Esophagus (tissue), 2 donors: ENCODE data around the gene AMDHD2. TPM values are rescaled to one million over a fixed set of nuclear protein-coding genes. Genes with fewer than 3 reads are reported as not detected.

ENCODE experiments used
- H3K27ac ChIP-seq, 2 donors: one replicate each; pipeline ENCODE4 v1.5.1; 2013; ENCODE audit warnings: low read depth in 2 of 2, mild to moderate bottlenecking in 2 of 2, inconsistent platforms in 1 of 2, low read length in 1 of 2, moderate library complexity in 1 of 2
- H3K27me3 ChIP-seq, 2 donors: one replicate each; pipeline ENCODE4 v1.6.1; 2013; ENCODE audit warnings: low read length in 2 of 2, control low read depth in 1 of 2, mild to moderate bottlenecking in 1 of 2; ENCODE audit not compliant: insufficient read depth in 2 of 2, control insufficient read depth in 1 of 2
- H3K36me3 ChIP-seq, 2 donors: one replicate each; pipeline ENCODE4 v1.6.1; 2013; ENCODE audit warnings: low read length in 1 of 2; ENCODE audit not compliant: control insufficient read depth in 2 of 2, insufficient read depth in 2 of 2
- H3K4me1 ChIP-seq, 2 donors: one replicate each; pipeline ENCODE4 v1.6.1; 2013; ENCODE audit warnings: low read length in 1 of 2; ENCODE audit not compliant: control insufficient read depth in 2 of 2, insufficient read depth in 2 of 2
- H3K4me3 ChIP-seq, 2 donors: one replicate each; pipeline ENCODE4 v1.5.1; 2013; ENCODE audit warnings: low read length in 2 of 2, mild to moderate bottlenecking in 2 of 2, low read depth in 1 of 2, moderate library complexity in 1 of 2
- H3K9me3 ChIP-seq, 2 donors: one replicate each; pipeline ENCODE4 v1.6.1; 2013; ENCODE audit warnings: mild to moderate bottlenecking in 2 of 2, low read depth in 1 of 2, low read length in 1 of 2, moderate library complexity in 1 of 2; ENCODE audit not compliant: control insufficient read depth in 2 of 2, insufficient read depth in 1 of 2
- WGBS, 2 donors: extraction: QIAGEN DNeasy Blood & Tissue Kit; methylation state at CpG; one replicate each; pipeline ENCODE4 v1.1.7; 2013; 5-methylcytosine and 5-hydroxymethylcytosine counted together
- polyA plus RNA-seq, 2 donors: library from polyadenylated mRNA; stranded (reverse); fragments of 200-250 nt; gene quantifications; one replicate each; pipeline ENCODE4 v1.2.3, GENCODE V29; 2013
- donor health status: healthy with polysubstance abuse.
- donor health status: Bipolar disorder and iron deficiency.

Gene AMDHD2
- polyA plus RNA-seq, 2 donors, result 18.8 to 24.1 TPM

- no peaks in the 10 kb centered on the region for H3K9me3 ChIP-seq
- WGBS, 2 donors, result 81% methylated on average over 11 of the region's 11 CpGs
- no peak overlapping the region for H3K4me3 ChIP-seq
- no peaks in the 10 kb centered on the region for H3K36me3 ChIP-seq
- no peaks in the 10 kb centered on the region for H3K27me3 ChIP-seq
- H3K27ac ChIP-seq, result peak overlapping the region in 1 of 2 donors; percentile 16
- peaks cover 0 to 6% of the 10 kb centered on the region in 2 donors for H3K4me1 ChIP-seq
Observed at GRCh38 chr16:2507665-2508064, 12.5 kb upstream of the AMDHD2 start.

GRCh38 chr16:2508722-2509400 lies 11.3 kb upstream of the AMDHD2 start:
- Histone ChIP-seq H3K27me3 (no peaks in the 10 kb centered on the region), H3K36me3 (no peaks in the 10 kb centered on the region), H3K4me3 (no peak overlapping the region), H3K27ac (no peak overlapping the region), H3K4me1 (peaks cover 0 to 10% of the 10 kb centered on the region in 2 donors), H3K9me3 (no peaks in the 10 kb centered on the region)
- WGBS, 2 donors, result 91% methylated on average over 18 of the region's 18 CpGs

GRCh38 chr16:2511128-2511800 lies 8.9 kb upstream of the AMDHD2 start:
- H3K4me1 ChIP-seq, result peaks cover 4 to 19% of the 10 kb centered on the region in 2 donors
- 50 to 51% methylated on average over 24 of the region's 24 CpGs for WGBS, 2 donors
- peaks cover 0 to under 1% of the 10 kb centered on the region in 2 donors for H3K36me3 ChIP-seq
- no peak overlapping the region for H3K4me3 ChIP-seq
- no peaks in the 10 kb centered on the region for H3K9me3 ChIP-seq
- H3K27ac ChIP-seq, result no peak overlapping the region
- no peaks in the 10 kb centered on the region for H3K27me3 ChIP-seq

GRCh38 chr16:2511996-2512734 lies 8.0 kb upstream of the AMDHD2 start:
- 87% methylated on average over 17 of the region's 17 CpGs for WGBS, 2 donors
- H3K4me1 ChIP-seq, result peaks cover 12 to 28% of the 10 kb centered on the region in 2 donors
- peaks cover 0 to 4% of the 10 kb centered on the region in 2 donors for H3K36me3 ChIP-seq
- H3K27ac ChIP-seq, result peak overlapping the region in 1 of 2 donors; percentile 9
- H3K4me3 ChIP-seq, result no peak overlapping the region
- no peaks in the 10 kb centered on the region for H3K9me3 ChIP-seq
- H3K27me3 ChIP-seq, result no peaks in the 10 kb centered on the region

GRCh38 chr16:2512735-2513404 lies 7.3 kb upstream of the AMDHD2 start:
- H3K27me3 ChIP-seq, result no peaks in the 10 kb centered on the region
- peak overlapping the region; percentile 90 to 92 for H3K4me3 ChIP-seq
- H3K9me3 ChIP-seq, result no peaks in the 10 kb centered on the region
- H3K27ac ChIP-seq, result peak overlapping the region; percentile 9 to 98
- H3K36me3 ChIP-seq, result peaks cover 0 to 4% of the 10 kb centered on the region in 2 donors
- H3K4me1 ChIP-seq, result peaks cover 12 to 34% of the 10 kb centered on the region in 2 donors
- WGBS, 2 donors, result 33 to 35% methylated on average over 15 of the region's 15 CpGs

GRCh38 chr16:2513405-2514332 lies 6.5 kb upstream of the AMDHD2 start, which contains the start of gene ATP6V0C:
Gene ATP6V0C, plus strand, starts transcription at chr16:2513952. Its CDS starts 152 bp downstream, at chr16:2514104.
- peak within 1 kb of the TSS; percentile 98 to 99 for H3K27ac ChIP-seq
- peaks cover 0 to 4% of the 10 kb centered on the region in 2 donors for H3K36me3 ChIP-seq
- H3K9me3 ChIP-seq, result no peaks in the 10 kb centered on the region
- H3K4me3 ChIP-seq, result peak within 1 kb of the TSS; percentile 90 to 92
- 1% methylated on average over 101 to 122 of the region's 122 CpGs for WGBS, 2 donors
- H3K27me3 ChIP-seq, result no peaks in the 10 kb centered on the region
- H3K4me1 ChIP-seq, result peaks cover 12 to 42% of the 10 kb centered on the region in 2 donors

GRCh38 chr16:2514333-2515179 lies 5.6 kb upstream of the AMDHD2 start:
- peak overlapping the region; percentile 90 to 92 for H3K4me3 ChIP-seq
- H3K27ac ChIP-seq, result peak overlapping the region; percentile 98 to 99
- peaks cover 12 to 51% of the 10 kb centered on the region in 2 donors for H3K4me1 ChIP-seq
- H3K9me3 ChIP-seq, result no peaks in the 10 kb centered on the region
- 1% methylated on average over 31 to 63 of the region's 63 CpGs for WGBS, 2 donors
- no peaks in the 10 kb centered on the region for H3K27me3 ChIP-seq
- peaks cover 0 to 10% of the 10 kb centered on the region in 2 donors for H3K36me3 ChIP-seq
